Endothelial cell of umbilical vein (primary cell): ENCODE measurements around the gene TRIM58. TPM values are rescaled to one million over a fixed set of nuclear protein-coding genes. Genes with fewer than 3 reads are reported as not detected.

Source experiments
- BruUV-seq: library from RNA; stranded (reverse); fragments of 400-500 nt; replicated peaks from 2 replicates; lab custom pipeline; 2021; lab: Mats Ljungman, UMichigan
- CTCF ChIA-PET: fragments of 300-600, 350-600 bp; sonication (Branson Sonifier 250); formaldehyde crosslinking; loops from one replicate; lab custom pipeline; 2021; ENCODE audit warnings: antibody characterized with exemption, inconsistent platforms; lab: Charles Lee
- POLR2A ChIA-PET: fragments of 300-600, 350-600 bp; sonication (Branson Sonifier 250); formaldehyde crosslinking; loops from one replicate; lab custom pipeline; 2021; ENCODE audit warnings: antibody characterized with exemption, inconsistent platforms; lab: Charles Lee
- DNase-seq: peaks from one replicate; pipeline ENCODE4 v3.0.0-alpha.2; 2011; ENCODE audit warnings: low read depth, low spot score
- FAIRE-seq: peaks from 2 replicates; lab custom pipeline; 2011; peaks lifted over from hg19 to GRCh38; lab: Jason Lieb, UNC
- H2AFZ ChIP-seq: 2 replicates; pipeline ENCODE4 v1.6.0; 2012; ENCODE audit warnings: low read depth, low read length, control low read depth, inconsistent platforms
- H3K27ac ChIP-seq: 2 replicates; pipeline ENCODE4 v1.5.1; 2011; ENCODE audit warnings: low read depth, mild to moderate bottlenecking, control low read depth, low read length, moderate library complexity; ENCODE audit not compliant: insufficient read depth
- H3K27me3 ChIP-seq, 2 experiments: 2 replicates each; pipeline versions ENCODE4 v1.6.0 to v1.6.1; 2011; ENCODE audit warnings: low read length in 2 of 2, mixed read lengths in 1 of 2; ENCODE audit not compliant: control insufficient read depth in 2 of 2, insufficient read depth in 2 of 2
- H3K36me3 ChIP-seq, 2 experiments: 2 replicates in 1 of 2; 3 replicates in 1 of 2; pipeline ENCODE4 v1.5.1; 2011; ENCODE audit warnings: low read length in 2 of 2, mild to moderate bottlenecking in 1 of 2, moderate library complexity in 1 of 2; ENCODE audit not compliant: control insufficient read depth in 2 of 2, insufficient read depth in 2 of 2; ENCODE audit errors: extremely low read depth in 1 of 2
- H3K4me1 ChIP-seq: 3 replicates; pipeline ENCODE4 v1.5.1; 2011; ENCODE audit warnings: mild to moderate bottlenecking, low read length; ENCODE audit not compliant: control insufficient read depth, insufficient read depth; ENCODE audit errors: extremely low read depth
- H3K4me2 ChIP-seq: 2 replicates; pipeline ENCODE4 v1.6.1; 2011; ENCODE audit warnings: low read length, control low read depth, mixed read lengths; ENCODE audit not compliant: insufficient read depth
- H3K4me3 ChIP-seq, 3 experiments: fragments of 200-600 bp in 1 of 3; sonication (generic), shearing (Covaris generic) in 1 of 3; replicated peaks in 1 of 3; 2 replicates each; pipeline ENCODE4 v1.5.1; 2011 to 2016; ENCODE audit warnings: control low read depth in 3 of 3, low read length in 3 of 3, mild to moderate bottlenecking in 2 of 3, inconsistent platforms in 1 of 3, low read depth in 1 of 3, moderate library complexity in 1 of 3; ENCODE audit not compliant: insufficient read depth in 1 of 3
- H3K79me2 ChIP-seq: 2 replicates; pipeline ENCODE4 v1.6.0; 2012; ENCODE audit warnings: low read length, inconsistent platforms; ENCODE audit not compliant: control insufficient read depth, insufficient read depth
- H3K9ac ChIP-seq: replicated peaks from 2 replicates; pipeline ENCODE3; 2011; ENCODE audit warnings: low read length, control low read depth; ENCODE audit not compliant: insufficient read depth; ENCODE audit errors: extremely low read depth
- H3K9me1 ChIP-seq: replicated peaks from 3 replicates; pipeline ENCODE4 v1.6.0; 2011; ENCODE audit warnings: mild to moderate bottlenecking, low read length; ENCODE audit not compliant: control insufficient read depth, insufficient read depth; ENCODE audit errors: extremely low read depth
- H3K9me3 ChIP-seq: replicated peaks from 2 replicates; pipeline ENCODE4 v1.5.1; 2012; ENCODE audit warnings: low read length, inconsistent platforms; ENCODE audit not compliant: control insufficient read depth, insufficient read depth
- H4K20me1 ChIP-seq: replicated peaks from 2 replicates; pipeline ENCODE3; 2011; ENCODE audit warnings: mild to moderate bottlenecking, low read length; ENCODE audit not compliant: control insufficient read depth, insufficient read depth; ENCODE audit errors: extremely low read depth
- EZH2 ChIP-seq: IDR thresholded peaks from 2 replicates; pipeline ENCODE4 v1.6.1; 2012; ENCODE audit warnings: borderline replicate concordance, low read depth, mild to moderate bottlenecking, moderate library complexity, low read length, inconsistent platforms; ENCODE audit not compliant: severe bottlenecking
- FOS ChIP-seq: IDR thresholded peaks from 2 replicates; pipeline ENCODE4 v1.6.1; 2011; ENCODE audit warnings: mild to moderate bottlenecking, low read length, moderate library complexity, borderline replicate concordance; ENCODE audit not compliant: insufficient read depth
- GATA2 ChIP-seq: IDR thresholded peaks from 2 replicates; pipeline ENCODE4 v1.7.0; 2011; ENCODE audit warnings: low read depth, mild to moderate bottlenecking, moderate library complexity, mixed read lengths, low read length; ENCODE audit not compliant: insufficient read length, insufficient read depth
- JUN ChIP-seq: IDR thresholded peaks from 2 replicates; pipeline ENCODE4 v1.6.1; 2011; ENCODE audit warnings: borderline replicate concordance, low read depth; ENCODE audit not compliant: insufficient read length, insufficient read depth
- MYC ChIP-seq: IDR thresholded peaks from one replicate; pipeline ENCODE4 v1.6.1; 2011; ENCODE audit warnings: mild to moderate bottlenecking, low read depth, low read length
- POLR2A ChIP-seq: IDR thresholded peaks from 2 replicates; pipeline ENCODE4 v1.6.1; 2012; ENCODE audit warnings: low read depth, mild to moderate bottlenecking, control low read depth, low read length
- POLR2AphosphoS5 ChIP-seq: IDR thresholded peaks from 2 replicates; pipeline ENCODE4 v1.6.1; 2012; ENCODE audit warnings: low read depth, mild to moderate bottlenecking, control low read depth, low read length, moderate library complexity; ENCODE audit not compliant: insufficient read depth
- dilution Hi-C: fragments of 300-500 bp; cut with MboI; formaldehyde crosslinking; loops from one replicate; pipeline ENCODE4 v1.15.0; 2019; ENCODE audit warnings: low sequenced_read_pairs; ENCODE audit not compliant: extremely low pct_ligation_motif_present
- intact Hi-C: fragments of 100-400 bp; cut with micrococcal nuclease; formaldehyde crosslinking; loops from one replicate; pipeline ENCODE4 v1.10.0; 2022
- polyA plus RNA-seq, 4 experiments: library from polyadenylated mRNA; depleted of rRNA in 3 of 4; stranded (reverse) in 3 of 4; unstranded in 1 of 4; fragments of >200 nt; gene quantifications; 2 replicates each; pipeline versions ENCODE4 v1.2.1 to v1.2.3, GENCODE V29; 2011 to 2012; ENCODE audit warnings: missing spikeins in 1 of 4
- total RNA-seq: library from RNA; stranded (reverse); gene quantifications from 2 replicates; pipeline ENCODE4 v1.2.3, GENCODE V29; 2021
- TF ChIP-seq, protein P1 (sequence below), 2 donors: IDR thresholded peaks; 1 replicate in 1 of 2; 2 replicates in 1 of 2; pipeline ENCODE4 v1.5.1; 2011; ENCODE audit warnings: low read length in 2 of 2, mild to moderate bottlenecking in 2 of 2, moderate library complexity in 2 of 2, control low read depth in 1 of 2, inconsistent platforms in 1 of 2, low read depth in 1 of 2; ENCODE audit not compliant: insufficient read depth in 1 of 2; ENCODE audit errors: extremely low read depth in 1 of 2
- TF ChIP-seq, protein P2 (sequence below): IDR thresholded peaks from 2 replicates; pipeline ENCODE4 v1.6.1; 2011; ENCODE audit not compliant: insufficient read depth, insufficient read length

The TRIM58 gene
- total and polyA plus RNA-seq, 2 donors (not counting 3 experiments of a cell fraction or from before 2014, with no cell fraction given), result not detected

DNA sequence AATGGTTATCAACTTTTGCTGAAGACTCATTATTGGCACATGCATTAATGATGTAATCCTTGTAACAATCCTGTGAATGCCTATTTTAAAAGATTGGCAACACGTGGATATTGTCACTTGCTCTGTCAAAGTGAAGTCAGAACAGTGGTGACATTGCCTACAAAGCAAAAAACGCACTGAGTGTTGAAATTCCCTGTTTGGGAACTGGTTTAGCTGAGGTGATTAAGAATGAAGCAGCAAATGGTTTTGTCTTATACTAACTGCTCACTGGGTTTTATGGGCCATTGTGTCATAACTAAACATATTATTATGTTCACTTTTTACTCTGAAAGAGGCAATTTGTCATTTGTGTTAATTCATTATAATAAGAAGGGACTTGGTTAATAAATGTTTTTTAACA is 44.4 kb upstream of the TRIM58 start:
- Histone ChIP-seq H3K9me1 (no peaks in the 10 kb centered on the region), H4K20me1 (no peaks in the 10 kb centered on the region), H3K79me2 (no peaks in the 10 kb centered on the region), H3K27ac (no peak overlapping the region), H3K9ac (no peak overlapping the region), H3K27me3 (no peaks in the 10 kb centered on the region), H3K36me3 (no peaks in the 10 kb centered on the region), H3K4me1 (no peaks in the 10 kb centered on the region), H3K4me2 (no peak overlapping the region), H2AFZ (no peak overlapping the region), H3K4me3 (no peak overlapping the region), H3K9me3 (no peaks in the 10 kb centered on the region)
- DNase-seq (no peak), FAIRE-seq (no peak)
- ChIA-PET POLR2A (no interaction called here), CTCF (no interaction called here)
- dilution Hi-C loops, result no loop called here
- no TSS peak for BruUV-seq
- TF ChIP-seq POLR2AphosphoS5, result no peak
- no peak for TF ChIP-seq GATA2
- TF ChIP-seq, protein P1, sequence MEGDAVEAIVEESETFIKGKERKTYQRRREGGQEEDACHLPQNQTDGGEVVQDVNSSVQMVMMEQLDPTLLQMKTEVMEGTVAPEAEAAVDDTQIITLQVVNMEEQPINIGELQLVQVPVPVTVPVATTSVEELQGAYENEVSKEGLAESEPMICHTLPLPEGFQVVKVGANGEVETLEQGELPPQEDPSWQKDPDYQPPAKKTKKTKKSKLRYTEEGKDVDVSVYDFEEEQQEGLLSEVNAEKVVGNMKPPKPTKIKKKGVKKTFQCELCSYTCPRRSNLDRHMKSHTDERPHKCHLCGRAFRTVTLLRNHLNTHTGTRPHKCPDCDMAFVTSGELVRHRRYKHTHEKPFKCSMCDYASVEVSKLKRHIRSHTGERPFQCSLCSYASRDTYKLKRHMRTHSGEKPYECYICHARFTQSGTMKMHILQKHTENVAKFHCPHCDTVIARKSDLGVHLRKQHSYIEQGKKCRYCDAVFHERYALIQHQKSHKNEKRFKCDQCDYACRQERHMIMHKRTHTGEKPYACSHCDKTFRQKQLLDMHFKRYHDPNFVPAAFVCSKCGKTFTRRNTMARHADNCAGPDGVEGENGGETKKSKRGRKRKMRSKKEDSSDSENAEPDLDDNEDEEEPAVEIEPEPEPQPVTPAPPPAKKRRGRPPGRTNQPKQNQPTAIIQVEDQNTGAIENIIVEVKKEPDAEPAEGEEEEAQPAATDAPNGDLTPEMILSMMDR (IDR thresholded peaks at IDR 0.05; ENCODE audit: extremely low read depth in 1 of 2, insufficient read depth in 1 of 2, low read depth in 1 of 2, low read length in 2 of 2), result no peak
- TF ChIP-seq, protein P2, sequence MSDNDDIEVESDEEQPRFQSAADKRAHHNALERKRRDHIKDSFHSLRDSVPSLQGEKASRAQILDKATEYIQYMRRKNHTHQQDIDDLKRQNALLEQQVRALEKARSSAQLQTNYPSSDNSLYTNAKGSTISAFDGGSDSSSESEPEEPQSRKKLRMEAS, result no peak
- TF ChIP-seq POLR2A, result no peak
- no peak for TF ChIP-seq MYC
- no peak for TF ChIP-seq JUN
- no peak for TF ChIP-seq EZH2
- TF ChIP-seq FOS, result no peak
- intact Hi-C loops, result no loop called here
